NCI-H2081 treated with DMSO at 0.1 percent for 48 hours (cell line): Measurements from ENCODE around the gene SIVA1.

Source experiments
- DNase-seq: peaks from one replicate; lab custom pipeline; 2025; lab: John Stamatoyannopoulos, UW

Gene SIVA1

DNA sequence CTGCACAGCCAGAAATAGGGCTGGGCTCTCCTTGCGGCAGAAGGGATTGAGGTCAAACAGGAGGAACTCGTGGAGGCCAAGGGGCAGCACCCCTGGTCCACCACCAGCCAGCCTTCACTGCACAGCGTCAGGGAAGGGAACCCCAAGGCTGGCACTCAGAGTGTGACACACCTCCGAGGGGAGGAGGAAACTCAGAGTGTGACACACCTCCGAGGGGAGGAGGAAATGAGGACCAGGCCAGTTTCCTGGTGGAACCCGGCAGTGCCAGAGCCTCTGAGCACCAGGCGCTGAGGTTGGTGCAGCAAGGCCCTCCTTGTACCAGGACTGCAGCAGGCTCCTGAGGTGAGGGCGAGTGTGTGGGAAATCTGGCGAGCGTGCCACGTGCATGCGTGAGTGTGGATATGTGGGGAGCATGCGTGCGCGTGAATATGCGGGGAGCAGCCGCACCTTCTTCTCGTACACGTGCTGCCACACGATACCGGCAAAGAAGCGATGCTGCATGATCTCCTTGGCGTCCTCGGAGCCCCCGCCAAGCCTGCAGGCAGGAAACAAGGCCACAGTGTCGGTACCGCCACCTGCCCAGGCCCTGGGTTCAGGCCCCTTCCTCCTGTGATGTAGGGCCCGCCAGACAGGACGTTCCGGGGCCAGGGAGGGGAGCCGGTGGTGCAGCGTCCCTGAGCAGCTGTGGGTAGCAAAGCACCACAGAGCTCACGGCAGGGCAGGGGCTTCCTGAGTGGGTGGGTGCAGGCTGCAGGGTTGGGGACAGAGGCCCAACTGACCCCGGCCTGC lies 19.2 kb downstream of the SIVA1 start:
- DNase-seq, result no peak

DNA sequence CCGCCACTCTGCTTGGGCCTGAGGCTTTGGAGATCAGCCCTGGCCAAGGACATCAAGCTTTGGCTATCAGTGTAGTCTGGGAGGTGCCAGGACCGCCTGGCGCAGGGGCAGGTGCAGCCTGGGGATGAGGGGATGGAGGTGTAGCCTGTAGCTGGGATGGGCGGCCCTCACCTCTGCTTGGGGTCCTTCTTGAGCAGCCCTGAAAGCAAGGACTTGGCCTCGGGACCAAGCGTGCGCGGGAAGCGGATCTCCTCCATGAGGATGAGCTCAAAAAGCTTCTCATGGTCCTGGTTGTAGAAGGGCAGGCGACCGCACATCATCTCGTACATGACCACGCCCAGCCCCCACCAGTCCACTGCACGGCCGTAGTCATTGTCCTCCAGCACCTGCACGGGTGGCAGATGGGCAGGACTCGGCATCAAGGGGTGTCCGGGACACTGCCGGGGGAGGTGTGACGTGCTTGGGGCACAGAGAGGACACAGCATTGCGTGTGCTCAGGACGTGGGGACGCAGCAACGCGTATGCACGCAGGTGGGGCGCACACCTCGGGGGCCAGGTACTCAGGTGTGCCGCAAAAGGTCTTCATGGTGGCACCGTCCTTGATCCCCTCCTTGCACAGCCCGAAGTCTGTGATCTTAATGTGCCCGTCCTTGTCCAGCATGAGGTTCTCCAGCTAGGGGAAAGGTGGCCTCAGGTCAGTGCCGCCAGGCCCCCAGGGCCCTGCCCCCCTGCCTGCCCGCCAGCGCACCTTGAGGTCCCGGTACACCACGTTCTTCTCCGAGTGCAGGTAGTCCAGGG lies 20.0 kb downstream of the SIVA1 start:
- no peak for DNase-seq

DNA sequence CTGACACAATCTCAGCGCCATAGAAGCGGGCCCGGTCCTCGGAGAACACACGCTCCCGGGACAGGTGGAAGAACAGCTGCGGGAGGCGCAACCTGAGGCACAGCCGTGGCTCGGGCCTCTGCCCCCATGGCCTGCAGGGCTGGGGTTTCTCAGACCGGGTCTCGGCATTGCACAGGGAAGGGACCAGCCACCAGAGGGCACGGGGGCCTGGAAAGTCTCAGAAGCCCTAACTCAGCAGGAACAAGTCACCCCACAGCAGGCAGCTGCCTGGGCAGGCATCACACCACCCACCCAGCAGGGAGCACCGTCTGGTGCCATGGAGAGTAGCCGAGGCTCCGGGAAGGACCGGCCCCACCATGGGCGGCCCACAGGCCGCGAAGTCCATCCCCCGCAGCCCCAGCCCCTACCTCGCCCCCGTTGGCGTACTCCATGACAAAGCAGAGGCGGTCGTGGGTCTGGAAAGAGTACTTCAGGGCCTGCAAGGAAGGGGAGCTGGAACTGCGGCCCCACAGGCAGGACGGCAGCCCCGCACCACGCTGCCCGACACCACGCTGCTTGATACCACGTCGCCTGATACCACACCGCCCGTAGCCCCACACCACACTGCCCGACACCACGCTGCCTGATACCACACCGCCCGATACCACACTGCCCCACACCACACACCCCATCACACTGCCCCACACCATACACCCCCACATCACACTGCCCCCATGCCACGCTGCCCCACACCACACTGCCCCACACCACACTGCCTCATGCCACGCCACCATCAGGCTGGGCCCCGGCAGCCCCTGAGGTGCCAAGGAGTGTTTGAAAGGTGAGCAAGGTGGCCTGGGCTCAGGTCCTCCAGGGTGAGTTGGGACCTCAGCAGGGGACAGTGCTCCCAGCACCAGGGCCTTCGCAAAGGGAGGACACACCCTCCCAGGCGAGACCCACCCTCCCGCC lies 20.8 kb downstream of the SIVA1 start:
- DNase-seq, result no peak

DNA sequence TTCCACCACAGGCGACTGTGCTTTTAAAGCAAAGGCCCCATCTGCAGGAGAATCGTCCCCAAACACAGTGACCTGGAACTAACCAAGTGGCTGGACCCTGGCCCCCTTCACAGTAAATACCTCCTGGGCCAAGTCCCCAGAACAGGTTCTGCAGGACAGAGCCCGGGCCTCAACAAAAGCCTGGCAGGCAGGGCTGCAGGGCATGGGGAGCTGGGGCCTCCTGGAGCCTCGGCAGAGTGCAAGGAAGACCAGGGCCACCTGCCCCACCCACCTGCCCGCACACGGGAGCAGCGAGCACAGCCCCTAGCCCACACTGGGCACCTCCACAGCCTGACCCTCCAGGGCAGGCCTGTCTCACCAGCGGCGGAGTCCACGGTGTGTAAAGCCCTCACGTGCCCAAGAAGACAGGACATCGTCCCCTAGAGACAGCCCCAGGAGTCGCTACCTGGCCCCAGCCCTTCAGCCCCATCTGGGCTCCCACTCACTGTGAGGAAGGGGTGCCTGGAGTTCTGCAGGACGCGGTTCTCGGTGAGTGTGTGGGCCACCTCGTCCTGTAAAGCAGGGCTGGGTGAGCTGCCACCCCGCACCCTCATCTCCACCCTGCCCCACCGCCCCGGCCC lies 21.6 kb downstream of the SIVA1 start:
- no peak for DNase-seq

DNA sequence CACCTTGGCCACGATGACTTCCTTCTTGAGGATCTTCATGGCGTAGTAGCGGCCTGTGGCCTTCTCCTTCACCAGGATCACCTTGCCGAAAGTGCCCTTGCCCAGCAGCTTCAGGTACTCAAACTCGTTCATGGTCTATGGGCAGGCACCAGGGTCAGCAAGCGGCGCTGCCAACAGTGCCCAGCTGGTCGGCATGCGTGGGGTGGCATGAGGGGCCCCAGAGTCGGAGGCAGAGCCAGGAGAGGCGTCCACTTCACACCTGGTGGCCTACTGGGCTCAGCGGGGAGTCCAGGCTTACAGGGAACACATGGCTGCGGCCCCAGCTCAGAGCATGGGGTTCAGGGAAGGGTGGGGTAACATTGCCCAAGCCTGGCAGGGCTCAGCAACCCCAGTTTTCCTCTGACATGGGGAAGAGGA lies 22.1 kb downstream of the SIVA1 start:
- DNase-seq, result no peak

DNA sequence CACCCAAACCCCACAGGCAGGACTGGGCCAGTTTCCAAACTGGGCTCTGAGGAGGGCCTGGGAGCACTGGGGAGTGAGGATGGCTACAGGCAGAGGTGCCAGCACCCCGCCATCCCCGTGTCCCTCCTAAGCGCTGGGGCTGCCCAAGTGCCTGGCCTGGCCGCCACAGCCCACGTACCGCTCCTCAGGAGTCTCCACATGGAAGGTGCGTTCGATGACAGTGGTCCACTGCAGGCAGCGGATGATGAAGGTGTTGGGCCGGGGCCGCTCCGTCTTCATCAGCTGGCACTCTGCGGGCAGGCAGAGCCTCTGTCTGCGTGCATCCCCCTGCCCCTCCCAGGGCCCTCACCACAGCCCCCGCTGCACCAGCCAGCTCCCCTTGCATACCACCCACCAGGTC lies 23.5 kb downstream of the SIVA1 start:
- no peak for DNase-seq

DNA sequence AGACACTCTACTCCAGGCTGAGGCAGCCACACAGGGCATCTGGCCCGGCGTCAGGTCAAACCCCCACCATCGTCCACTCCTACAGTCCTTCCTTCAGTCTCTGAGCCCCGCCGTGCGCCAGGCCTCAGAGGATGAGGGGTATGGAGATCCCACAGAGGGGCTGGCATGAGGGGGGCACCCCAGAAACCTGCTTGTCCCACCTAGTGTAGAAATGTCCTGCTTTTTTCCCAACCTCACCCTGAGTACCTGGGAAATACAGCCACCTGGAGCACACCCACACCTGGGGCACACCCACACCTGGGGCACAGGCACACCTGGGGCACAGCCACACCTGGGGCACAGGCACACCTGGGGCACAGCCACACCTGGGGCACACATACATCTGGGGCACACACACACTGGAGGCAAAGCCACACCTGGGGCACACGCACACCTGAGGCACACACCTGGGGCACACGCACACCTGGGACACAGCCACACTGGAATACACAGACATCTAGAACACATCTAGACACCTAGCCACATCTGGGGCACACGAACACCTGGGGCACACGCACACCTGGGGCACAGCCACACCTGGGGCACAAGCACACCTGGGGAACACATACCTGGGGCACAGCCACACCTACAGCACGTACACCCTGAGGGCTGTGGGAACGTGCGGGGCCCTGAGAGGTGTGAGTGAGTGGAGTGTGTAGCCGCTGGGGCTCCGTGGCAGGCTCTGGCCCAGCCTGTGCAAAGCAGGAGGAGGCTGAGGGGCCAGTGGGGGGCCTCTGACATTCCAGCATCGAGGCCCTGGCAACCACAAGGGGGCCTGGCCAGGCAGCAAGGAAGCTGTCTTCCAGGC lies 24.2 kb downstream of the SIVA1 start:
- DNase-seq, result no peak

DNA sequence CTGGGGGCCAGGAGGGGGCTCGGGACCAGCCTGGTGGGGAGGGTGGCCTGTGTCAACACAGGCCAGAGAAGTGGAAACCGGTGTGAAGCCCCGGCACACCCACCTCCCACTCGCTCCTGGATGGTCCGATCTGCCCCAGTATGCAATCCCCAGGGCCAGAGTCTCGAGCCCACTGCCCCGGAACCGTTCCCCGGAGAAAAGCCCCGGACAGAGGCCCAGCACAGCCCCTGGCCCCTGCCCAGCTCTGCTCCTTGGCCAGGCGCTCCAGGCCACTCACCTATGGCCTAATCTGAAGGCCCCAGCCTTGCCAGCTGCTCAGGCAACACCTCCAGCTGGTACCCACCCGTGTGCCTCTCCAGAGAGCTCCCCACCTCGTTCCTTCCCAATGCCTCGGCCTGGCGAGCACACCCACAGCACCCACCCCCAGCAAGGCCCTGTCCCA lies 24.9 kb downstream of the SIVA1 start:
- DNase-seq, result no peak

DNA sequence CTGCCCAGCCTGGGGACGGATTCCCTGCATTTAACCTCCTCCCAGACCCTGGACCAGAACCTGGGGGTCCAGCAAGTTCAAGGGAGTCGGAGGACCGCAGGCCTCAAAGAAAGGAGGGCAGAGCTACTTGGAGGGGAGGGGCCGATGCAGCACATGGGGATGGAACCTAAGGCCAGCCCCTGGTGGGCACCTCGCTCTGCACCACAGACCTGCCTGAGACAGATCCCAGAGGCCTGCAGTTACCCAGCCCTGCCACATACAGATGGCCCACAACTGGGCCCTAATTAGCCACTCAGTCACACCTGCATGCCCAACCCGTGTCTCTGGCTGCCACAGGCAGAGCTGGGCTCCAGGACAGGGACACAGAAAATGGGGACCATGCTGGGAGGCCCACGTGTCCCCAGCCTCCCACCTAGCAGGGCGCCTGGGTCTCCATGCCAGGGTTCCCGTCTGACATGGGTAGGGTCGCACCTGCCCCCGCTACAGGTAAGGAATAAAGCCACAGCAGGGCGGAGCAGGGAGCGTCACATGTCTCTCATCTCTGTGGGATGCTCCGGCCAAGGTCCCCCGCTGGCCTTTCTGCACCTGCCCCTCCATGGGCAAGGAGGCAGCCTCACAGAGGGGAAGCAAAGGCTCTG lies 25.9 kb downstream of the SIVA1 start:
- DNase-seq, result no peak

DNA sequence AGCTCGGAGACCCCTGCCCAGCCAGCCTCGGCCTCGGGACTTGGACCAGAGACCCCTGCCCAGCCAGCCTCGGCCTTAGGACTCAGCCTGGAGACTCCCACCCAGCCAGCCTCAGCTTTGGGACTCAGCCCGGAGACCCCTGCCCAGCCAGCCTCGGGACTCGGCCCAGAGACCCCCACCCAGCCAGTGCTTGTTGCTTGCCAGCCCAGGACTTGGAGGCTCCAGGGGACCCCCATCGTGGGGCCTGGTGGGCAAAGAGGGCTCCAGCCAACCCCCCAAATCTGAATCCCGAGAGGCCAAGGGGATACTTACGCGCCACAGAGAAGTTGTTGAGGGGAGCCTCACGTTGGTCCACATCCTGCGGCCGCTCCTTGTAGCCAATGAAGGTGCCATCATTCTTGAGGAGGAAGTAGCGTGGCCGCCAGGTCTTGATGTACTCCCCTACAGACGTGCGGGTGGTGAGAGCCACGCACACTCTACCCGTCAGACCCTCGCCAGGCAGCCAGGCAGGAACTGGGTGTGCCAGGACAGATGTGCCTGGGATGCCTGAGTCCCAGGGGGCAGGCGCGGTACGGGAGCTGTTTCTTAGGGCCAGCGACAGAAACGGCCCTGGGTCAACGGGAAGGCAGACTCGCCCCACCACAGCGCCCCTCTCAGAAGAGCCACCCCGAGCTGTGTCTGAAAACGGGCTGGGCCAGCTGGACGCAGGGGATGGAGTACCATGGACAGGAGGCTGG lies 27.0 kb downstream of the SIVA1 start:
- DNase-seq, result no peak

DNA sequence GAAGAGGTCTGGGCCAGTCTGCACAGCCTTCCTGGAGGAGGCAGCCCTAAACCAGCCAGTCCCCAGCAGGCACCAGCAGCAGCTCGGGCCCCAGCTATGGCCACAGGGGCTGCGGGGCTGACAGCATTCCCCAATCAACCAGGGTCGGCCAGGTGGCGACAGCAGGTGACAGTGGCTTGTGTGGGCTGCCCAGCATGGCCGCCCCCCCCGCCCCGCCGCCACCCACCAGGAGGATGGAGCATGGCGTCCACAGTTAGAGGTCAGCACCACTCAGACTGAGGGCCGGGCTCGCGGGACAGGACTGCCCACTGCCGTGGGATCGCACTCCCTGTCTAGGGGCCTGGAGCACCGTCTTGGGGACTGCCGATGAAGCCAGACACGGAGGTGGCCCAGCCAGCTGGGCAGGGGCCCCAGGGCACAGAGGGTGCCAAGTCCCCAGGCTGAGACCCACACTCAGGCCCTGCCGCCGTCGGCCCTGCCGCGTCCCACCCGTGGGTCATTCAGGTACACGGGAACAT lies 27.6 kb downstream of the SIVA1 start:
- no peak for DNase-seq

DNA sequence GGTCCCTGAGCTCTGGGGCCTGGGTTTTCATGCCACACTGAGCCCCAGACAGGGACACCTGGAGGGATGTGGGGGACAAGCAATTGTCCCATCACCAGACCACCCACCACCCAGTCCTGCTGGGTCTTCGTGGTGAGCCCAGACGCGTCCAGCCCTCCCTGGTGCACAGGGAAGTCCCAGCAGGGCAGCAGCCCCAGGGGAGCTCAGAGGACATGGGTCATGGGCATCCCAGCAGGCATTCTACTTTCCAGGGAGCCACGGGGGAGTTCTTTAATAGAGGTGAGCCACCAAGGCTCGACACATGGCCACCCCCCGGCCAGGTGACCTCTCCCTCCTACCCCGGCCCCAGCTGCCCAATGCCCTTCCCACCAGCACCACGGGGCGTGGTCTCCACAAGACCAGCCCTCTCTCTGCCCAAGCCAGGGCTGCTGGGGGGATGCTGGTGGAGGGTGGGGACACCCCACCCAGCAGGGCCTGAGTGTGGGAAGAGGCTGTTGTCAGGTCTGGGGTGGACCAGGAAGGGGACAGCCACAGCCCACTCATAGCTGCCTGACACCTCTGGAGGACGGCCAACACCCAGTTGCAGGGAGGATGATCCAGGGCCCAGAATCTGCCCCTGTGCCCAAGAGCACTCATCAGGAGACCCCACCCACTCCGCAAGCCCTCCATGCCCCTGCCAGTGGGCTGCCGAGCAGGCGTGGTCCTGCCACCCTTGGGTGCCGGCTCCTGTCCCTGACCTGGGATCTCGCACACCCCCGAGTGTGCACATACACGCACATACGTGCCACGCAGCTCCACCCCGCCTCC lies 28.5 kb downstream of the SIVA1 start:
- DNase-seq, result no peak

DNA sequence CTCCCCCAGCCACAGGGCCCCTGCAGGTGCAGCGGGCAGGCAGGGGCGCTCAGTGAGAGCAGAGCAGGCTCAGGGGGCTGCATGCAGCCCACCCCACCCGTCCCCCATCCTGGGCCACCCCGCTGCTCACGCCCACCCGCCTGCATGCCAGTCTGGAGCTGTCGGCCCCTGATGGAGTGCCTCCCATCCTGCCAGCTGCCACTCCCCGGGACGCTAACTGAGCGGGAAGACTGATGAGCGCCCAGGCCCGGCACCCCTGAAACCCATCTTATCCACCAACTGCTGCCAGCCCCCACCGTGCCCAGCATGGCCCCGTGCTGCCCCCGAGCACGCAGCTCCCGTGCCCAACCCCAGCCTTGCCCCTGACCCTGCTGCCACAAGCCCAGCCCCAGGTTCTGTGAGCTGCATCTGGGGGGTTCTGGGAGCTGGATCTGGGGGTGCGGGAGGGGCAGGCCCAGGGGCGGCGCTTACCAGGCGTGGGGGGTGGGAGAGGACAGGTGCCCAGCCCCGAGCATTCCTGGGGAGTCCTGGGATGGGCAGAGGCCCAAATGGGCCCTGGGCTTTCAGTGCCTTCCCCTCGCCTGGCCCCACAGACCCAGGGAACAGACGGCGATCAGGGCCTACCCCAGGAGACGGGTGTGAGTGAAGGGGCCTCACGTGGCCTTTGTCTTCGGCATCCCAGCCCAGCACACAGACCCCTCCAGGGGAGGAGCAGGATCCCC lies 29.3 kb downstream of the SIVA1 start:
- no peak for DNase-seq

DNA sequence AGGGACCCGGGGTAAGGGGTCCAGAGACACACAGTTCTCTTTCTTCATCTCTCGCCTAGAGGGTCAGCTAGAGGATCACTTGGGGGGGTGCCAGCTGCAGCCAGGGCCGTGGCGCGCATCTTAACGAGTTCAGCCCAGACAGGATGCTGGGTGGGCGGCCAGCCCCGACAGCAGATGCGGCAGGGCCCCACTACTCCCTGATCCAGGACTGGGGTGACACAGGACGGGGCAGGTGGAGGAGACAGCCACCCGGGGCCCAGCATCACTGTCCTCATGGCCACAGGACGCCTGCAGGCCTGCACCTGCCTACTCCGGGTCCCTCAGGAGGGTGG lies 29.8 kb downstream of the SIVA1 start:
- DNase-seq, result no peak

DNA sequence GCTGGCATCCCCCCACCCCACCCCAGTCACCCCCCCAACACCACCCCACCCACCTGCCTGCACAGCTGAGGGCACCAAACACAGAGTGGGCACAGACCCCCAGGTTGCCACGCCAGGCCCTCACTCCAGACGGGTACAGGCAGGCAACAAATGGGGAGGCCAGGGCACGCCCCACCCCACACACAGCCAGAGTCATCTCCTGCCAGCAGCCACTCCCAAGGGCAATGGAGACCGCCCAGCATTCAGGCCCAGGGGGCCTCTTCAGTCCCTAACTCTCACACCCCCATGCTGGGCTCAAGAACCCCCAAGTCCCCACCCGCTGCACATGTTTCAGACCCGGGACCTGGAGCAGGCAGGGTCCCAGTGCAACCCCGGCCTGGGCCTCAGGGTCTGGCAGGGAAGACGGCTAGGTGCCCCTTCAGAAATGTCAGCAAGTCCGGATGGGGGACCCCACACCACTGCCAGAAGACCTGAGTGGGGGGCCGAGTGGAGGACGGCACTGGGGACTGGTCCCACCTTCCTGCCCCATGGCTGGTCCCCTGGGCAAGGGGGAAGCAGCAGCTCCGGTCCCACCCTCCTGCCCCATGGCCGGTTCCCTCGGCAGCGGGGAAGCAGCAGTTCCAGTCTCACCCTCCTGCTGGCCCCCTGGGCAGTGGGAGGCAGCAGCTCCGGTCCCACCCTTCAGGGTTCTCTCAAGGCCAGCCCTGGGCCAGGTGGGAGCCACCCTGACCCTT lies 30.7 kb downstream of the SIVA1 start:
- no peak for DNase-seq

DNA sequence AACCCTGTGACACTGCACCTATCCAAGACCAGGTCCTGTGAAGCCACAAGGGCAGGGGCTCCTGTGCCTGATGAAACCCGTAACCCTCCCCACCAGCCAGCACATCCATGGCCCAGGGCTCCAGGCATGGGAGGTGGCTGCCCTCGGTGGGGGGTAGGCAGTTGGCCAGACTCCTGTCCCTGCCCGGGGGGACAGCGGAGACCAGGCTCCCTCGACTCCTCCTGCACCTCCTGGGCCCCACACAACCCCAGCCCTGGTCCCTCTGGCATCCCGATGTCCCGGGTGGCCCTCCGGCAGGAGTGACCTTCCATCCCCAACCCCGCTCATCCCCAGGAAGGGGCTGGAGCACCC lies 31.2 kb downstream of the SIVA1 start:
- DNase-seq, result no peak
